HEK293T (cell line): ENCODE measurements around the gene HOXB4.

ENCODE experiments used
- ARNT ChIP-seq: fragments of 450-650 bp; IDR thresholded peaks from 2 replicates; pipeline ENCODE4 v1.6.1; 2017; ENCODE audit warnings: mild to moderate bottlenecking
- BHLHE40 ChIP-seq: fragments of 450-650 bp; IDR thresholded peaks from 2 replicates; pipeline ENCODE4 v1.6.1; 2016; ENCODE audit warnings: mild to moderate bottlenecking, moderate library complexity, borderline replicate concordance
- ELF4 ChIP-seq: fragments of 450-650 bp; IDR thresholded peaks from 2 replicates; pipeline ENCODE4 v1.6.1; 2017; ENCODE audit warnings: antibody characterized with exemption
- FOXA1 ChIP-seq: fragments of 450-650 bp; IDR thresholded peaks from 2 replicates; pipeline ENCODE4 v1.6.1; 2016; ENCODE audit warnings: mild to moderate bottlenecking
- FOXK2 ChIP-seq: fragments of 450-650 bp; IDR thresholded peaks from 2 replicates; pipeline ENCODE4 v1.6.1; 2016; ENCODE audit warnings: mild to moderate bottlenecking
- FOXM1 ChIP-seq: fragments of 450-650 bp; IDR thresholded peaks from 2 replicates; pipeline ENCODE4 v1.6.1; 2017; ENCODE audit warnings: mild to moderate bottlenecking, borderline replicate concordance
- HDGF ChIP-seq: fragments of 450-650 bp; IDR thresholded peaks from 2 replicates; pipeline ENCODE4 v1.6.1; 2017; ENCODE audit warnings: antibody characterized with exemption, borderline replicate concordance
- L3MBTL2 ChIP-seq: fragments of 450-650 bp; conservative IDR thresholded peaks from 2 replicates; pipeline ENCODE4 v1.6.1; 2016; ENCODE audit warnings: mild to moderate bottlenecking
- NFRKB ChIP-seq: fragments of 450-650 bp; IDR thresholded peaks from 2 replicates; pipeline ENCODE4 v1.6.1; 2016; ENCODE audit warnings: mild to moderate bottlenecking, moderate library complexity
- SP1 ChIP-seq: fragments of 450-650 bp; IDR thresholded peaks from 2 replicates; pipeline ENCODE4 v1.6.1; 2017
- SUZ12 ChIP-seq: fragments of 450-650 bp; IDR thresholded peaks from 2 replicates; pipeline ENCODE4 v1.6.1; 2016; ENCODE audit warnings: mild to moderate bottlenecking
- TARDBP ChIP-seq: fragments of 450-650 bp; IDR thresholded peaks from 2 replicates; pipeline ENCODE4 v1.6.1; 2016
- ZNF384 ChIP-seq: fragments of 450-650 bp; IDR thresholded peaks from 2 replicates; pipeline ENCODE4 v1.6.1; 2016

DNA sequence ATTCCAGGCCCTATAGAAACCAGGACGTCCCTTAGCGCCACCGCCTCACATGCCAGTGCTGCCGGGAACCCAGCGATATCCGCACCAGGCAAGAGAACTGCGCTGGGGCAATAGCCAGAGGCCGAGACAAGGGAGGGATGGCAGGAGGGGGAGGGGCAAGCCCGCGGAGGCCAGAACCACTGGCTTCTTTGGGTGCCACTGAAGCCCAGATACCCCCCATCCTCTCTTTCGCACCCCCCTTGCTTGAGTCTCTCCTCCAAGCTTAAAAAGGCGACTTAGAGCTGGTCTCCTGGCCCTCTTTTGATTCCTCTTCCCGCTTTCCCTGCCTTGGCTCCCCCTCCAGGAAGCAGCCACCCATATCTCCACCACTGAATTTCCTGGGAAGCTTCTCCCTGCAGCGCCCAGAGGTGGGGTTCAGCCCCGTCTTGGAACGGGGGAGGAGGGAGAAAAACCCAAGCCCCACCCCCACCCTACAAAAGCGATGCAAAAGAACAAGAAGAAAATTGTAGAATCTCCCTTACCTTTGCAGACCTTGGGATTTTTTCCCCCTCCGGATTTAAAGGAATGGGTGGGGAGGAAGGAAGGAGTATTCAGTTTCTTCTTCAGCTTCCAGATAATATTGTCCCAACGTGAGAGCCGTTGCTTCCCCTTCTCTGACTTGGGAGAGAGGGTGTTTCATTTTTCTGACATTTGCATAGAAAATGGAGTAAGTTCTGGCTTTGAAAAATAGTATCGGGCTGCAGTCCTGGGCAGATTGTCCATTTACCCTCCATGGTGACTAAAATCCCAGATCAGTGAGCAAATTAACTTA, 26.0 kb upstream of the HOXB4 start:
- TF ChIP-seq ZNF384 (no peak), BHLHE40 (no peak), FOXM1 (no peak), FOXA1 (no peak), ELF4 (no peak), TARDBP (no peak), SP1 (no peak), FOXK2 (no peak), L3MBTL2 (no peak), SUZ12 (no peak), HDGF (no peak), ARNT (no peak), NFRKB (no peak)
